Astrocyte of the spinal cord (primary cell): ENCODE results near the gene ARID2.

Source experiments
- DNase-seq: peaks from one replicate; pipeline ENCODE4 v3.0.0; 2011; ENCODE audit warnings: low read depth, low spot score
- H3K4me3 ChIP-seq: 2 replicates; pipeline ENCODE4 v1.5.1; 2011; ENCODE audit warnings: low read depth, mild to moderate bottlenecking, low read length, moderate library complexity
- CTCF ChIP-seq: IDR thresholded peaks from 2 replicates; pipeline ENCODE4 v1.5.1; 2012; ENCODE audit warnings: low read depth, mild to moderate bottlenecking, low read length, inconsistent platforms
- in situ Hi-C: cut with HindIII; loops from 2 replicates; pipeline ENCODE4 v1.10.0; 2017; ENCODE audit warnings: low sequenced_read_pairs

Gene ARID2

GRCh38 chr12:45831590-45831989 lies 102.1 kb downstream of the ARID2 start:
- in situ Hi-C loops: no loop called here
- no peak for TF ChIP-seq CTCF

GRCh38 chr12:45833401-45833800 lies 103.9 kb downstream of the ARID2 start:
- in situ Hi-C loops: no loop called here
- no peak for TF ChIP-seq CTCF
- no peak for DNase-seq
- H3K4me3 ChIP-seq: no peak overlapping the region

More at GRCh38 chr12:45831590-45831989, 102.1 kb downstream of the ARID2 start:
- no peak overlapping the region for H3K4me3 ChIP-seq
- DNase-seq: no peak

- no peak for TF ChIP-seq CTCF
- DNase-seq: no peak
- in situ Hi-C loops: no loop called here
- no peak overlapping the region for H3K4me3 ChIP-seq
Measured at GRCh38 chr12:45834809-45835208, 105.3 kb downstream of the ARID2 start.

- TF ChIP-seq CTCF: no peak
- in situ Hi-C loops: no loop called here
- DNase-seq: no peak
- no peak overlapping the region for H3K4me3 ChIP-seq
Measured at GRCh38 chr12:45839917-45840316, 110.4 kb downstream of the ARID2 start.

DNA sequence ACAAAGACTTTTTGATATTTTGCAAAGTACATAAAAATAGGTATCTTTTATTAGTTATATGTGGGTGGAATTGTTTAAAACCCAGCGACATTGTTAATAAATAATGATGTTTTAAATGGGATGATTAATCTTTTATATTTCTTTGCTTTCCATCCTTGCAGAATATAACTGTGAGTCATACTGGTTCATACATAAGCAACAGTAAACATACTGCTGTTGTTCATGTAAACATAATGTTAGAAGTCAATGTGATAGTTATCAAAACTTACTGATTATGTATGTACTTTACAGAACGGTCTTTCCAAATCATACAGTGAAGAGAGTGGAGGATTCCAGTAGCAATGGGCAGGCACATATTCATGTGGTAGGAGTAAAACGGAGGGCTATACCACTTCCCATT lies 119.8 kb downstream of the ARID2 start:
- no peak for DNase-seq
- in situ Hi-C loops: no loop called here
- H3K4me3 ChIP-seq: no peak overlapping the region
- TF ChIP-seq CTCF: no peak

- in situ Hi-C loops: no loop called here
- no peak overlapping the region for H3K4me3 ChIP-seq
- no peak for TF ChIP-seq CTCF
- no peak for DNase-seq
Measured at GRCh38 chr12:45850302-45850701, 120.8 kb downstream of the ARID2 start.

GRCh38 chr12:45852508-45852907 lies 123.0 kb downstream of the ARID2 start:
- TF ChIP-seq CTCF: no peak
- DNase-seq: no peak
- no peak overlapping the region for H3K4me3 ChIP-seq
- in situ Hi-C loops: no loop called here
